HG03045 (cell line): ENCODE measurements around the gene TNKS2.
"Not testable (repeated sequence)": the region's sequence is repeated elsewhere in the genome, so short reads cannot be mapped to it uniquely, and the experiment has no call there.

Experiments used
- ATAC-seq: cut with Tn5 transposase; IDR thresholded peaks from one replicate; pipeline ENCODE4 v1.9.1; 2021; ENCODE audit warnings: mild to moderate bottlenecking, moderate library complexity; ENCODE audit not compliant: unreplicated experiment

Gene TNKS2

DNA sequence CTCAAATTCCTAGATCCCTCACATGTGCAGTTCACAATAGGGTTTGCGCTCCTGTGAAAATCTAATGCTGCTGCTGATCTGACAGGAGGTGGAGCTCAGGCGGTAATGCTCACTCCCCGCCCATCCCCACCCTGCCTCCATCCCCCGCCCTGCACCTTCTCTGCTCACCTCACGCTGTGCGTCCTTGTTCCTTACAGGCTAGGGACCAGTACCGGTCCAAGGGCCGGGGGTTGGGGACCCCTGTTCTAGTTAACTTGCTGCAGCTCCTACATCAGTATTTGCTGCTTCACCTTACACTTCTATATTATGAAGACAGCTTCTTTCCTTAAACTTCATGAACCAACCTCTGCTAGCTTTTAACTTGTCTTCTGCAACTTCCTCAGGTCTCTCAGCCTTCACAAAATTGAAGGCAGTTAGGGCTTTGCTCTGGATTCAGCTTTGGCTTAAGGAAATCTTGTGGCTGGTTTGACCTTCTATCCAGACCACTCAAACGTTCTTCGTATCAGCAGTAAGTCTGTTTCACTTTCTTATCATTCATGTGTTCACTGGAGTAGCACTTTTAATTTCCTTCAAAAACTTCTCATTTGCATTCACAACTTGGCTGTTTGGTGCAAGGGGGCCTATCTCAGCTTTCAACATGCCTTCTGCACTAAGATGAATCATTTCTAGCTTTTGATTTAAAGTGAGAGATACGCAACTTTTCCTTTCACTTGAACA, 1.7 kb upstream of the TNKS2 start:
- ATAC-seq = peak; percentile 28

DNA sequence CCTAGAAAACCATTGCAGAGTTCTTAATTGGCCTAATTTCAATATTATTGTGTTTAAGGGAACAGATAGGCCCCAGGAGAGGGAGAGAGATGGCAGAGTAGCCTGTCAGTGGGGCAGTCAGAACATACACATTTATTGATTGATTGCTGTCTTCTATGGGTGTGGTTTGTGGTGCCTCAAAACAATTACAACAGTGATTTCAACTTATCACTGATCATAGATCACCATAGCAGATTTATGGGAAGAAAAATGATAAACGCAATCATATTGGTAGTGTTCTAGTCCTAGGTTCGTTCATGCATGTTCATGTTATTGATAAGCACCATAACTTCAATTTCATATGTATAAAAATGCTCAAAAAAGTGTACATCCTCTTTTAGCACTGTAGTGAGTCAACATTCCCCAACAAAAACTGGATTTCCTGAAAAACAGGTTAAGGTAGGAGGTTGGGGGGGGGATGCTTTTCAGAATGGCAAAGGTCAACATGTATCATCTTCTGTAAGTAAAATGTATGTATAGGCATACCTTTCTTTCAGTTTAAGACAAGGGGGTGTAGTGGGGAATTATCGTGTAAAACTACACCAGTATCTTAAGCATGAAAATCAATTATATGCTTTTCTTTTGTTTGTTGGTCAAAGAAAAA, 1.1 kb upstream of the TNKS2 start:
- ATAC-seq = no peak

DNA sequence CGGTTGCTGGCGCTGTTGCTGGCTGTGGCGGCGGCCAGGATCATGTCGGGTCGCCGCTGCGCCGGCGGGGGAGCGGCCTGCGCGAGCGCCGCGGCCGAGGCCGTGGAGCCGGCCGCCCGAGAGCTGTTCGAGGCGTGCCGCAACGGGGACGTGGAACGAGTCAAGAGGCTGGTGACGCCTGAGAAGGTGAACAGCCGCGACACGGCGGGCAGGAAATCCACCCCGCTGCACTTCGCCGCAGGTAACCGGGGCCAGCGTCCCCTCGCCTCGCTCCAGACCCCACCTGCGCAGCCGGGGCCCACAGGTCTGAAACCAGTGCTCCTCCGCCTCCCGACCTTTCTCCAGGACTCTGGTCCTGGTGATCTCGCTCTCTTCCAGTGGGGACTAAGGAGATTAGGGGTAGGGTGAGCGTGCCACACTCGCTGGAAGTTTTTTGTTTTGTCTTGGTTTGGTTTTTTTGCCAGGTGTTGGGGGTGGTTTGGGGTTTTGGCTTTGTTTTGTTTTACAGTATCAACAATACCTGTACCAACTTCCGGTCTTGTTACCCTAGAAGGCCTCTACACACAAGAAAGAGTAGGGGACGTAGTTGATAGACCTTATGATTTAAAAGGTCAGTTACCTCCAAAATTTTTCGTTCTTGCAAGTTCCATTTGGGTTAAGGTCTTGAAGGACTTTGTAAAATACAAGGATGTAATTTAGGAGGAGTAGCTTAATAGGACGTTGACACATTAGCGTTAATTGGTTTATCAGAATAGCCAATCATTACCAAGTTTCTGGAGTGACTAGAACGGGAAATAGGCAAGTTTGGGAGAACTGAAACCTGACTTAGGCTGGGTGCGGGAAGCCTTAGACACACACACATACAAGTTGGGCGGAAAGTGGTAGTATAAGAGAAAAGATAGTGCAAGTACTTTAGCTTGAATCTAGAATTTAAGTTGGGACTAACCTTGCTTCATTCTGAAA, 704 bp downstream of the TNKS2 start:
- peak; percentile 18 for ATAC-seq

- no peak for ATAC-seq
These were observed 1.4 kb downstream of the TNKS2 start for GRCh38 chr10:91799612-91799975.

DNA sequence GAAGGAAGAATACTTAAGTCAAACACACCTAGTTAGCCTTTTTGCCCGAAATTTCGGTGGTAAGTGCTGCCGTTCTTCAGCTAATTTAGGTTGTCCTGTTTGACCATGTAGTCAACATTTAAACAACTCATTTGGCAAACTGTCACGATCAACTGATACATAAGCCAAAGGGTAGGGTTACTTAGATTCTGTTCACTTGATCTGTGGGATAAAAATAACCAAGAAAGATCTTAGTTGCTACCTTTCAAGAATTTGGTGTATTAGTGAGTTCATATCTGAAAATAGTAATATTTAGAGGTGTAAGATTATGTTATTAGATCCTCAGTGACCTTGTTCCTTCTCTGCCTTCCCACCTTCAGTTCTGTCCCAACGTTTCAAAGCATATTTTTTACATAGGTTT, 2.0 kb downstream of the TNKS2 start:
- no peak for ATAC-seq

- no peak for ATAC-seq
These were observed 2.5 kb downstream of the TNKS2 start for GRCh38 chr10:91800756-91801155.

- ATAC-seq = no peak
These were observed 5.3 kb downstream of the TNKS2 start for GRCh38 chr10:91803386-91804125.

DNA sequence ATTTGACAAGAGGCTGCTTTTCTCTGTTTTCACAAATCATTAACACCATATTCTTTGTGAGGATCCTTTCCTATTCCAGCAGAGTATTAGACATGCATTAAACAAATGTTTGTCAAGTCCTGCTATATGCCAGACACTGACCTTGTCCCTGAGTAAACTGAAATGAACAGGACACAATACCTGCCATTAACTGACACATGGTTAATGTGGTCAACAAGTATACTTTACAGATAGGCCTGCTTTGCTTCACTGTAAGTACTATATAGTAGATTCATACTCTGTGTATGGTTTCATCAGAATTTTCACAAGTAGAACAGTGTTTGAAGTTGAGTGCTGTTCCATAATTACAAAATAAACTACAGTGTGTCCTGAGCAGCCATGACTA, 5.9 kb downstream of the TNKS2 start:
- no peak for ATAC-seq

DNA sequence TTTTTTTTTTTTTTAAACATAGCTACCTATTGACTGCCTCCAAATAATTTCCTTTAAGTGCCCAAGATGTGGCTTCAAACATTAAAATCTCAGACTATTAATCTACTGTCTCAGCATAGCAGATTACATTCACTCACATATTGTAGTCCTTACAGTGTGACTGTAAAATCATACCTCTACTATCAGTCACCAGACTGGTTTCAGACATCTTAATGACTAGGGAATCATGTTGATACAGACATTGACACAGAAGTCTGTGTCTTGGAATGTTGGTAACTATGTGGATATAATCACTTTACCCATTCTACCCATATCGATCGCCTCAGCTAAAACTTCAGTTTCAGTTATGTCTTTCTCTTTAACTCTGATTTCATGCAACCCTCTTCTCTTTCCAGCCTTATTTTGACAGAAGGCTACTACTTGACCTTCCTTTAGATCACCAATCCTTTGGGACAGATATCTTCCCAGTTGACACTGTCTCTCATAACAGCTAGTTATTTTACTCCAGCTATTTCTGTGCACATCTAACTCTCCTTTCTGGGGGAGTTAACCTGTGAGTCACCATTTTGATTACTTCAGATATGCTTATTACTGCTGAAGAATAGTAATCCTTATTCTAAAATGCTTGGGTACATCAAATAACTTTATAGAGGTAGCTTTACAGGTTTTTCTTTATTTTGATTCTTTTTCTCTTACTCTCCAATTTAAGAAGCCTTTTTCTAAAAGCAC, 7.0 kb downstream of the TNKS2 start:
- ATAC-seq = no peak

DNA sequence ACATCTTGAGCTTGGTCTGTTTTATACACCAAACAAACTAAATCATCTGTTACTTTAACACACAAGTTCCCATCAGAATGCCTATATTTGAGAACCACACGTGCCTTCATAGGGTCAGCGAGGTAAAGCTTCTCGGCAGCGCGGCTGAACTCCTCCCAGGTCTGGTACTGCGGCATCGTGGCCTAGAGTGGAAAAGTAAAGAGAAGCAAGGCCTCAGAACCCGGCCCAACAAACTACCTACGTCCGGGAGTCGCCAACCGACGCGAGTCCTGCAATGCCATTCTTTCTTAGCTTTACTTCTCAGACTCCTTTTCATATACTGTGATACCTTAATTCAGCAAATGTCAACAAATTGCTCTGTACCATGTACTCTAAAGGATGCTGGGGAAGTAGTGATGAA, 9.0 kb downstream of the TNKS2 start:
- ATAC-seq = not testable (repeated sequence)

DNA sequence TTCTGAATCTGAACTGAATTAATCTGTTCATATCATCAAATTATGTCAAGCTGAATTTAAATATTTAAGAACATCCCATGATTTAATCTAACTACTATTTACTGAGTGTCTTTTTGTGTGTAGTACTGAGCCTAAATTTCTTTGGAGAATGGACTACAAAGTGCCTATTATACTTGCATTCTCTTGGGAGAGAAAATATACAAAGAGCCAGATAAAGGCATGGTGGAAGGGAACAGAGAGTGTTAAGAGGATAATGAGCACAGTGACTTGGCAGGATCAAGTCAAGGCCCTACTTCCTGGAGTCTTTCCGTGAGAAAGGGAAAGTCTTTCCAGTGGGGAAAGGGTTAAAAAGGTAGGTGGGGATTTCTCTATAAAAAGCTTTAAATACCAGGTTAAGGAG, 15.0 kb downstream of the TNKS2 start:
- no peak for ATAC-seq

DNA sequence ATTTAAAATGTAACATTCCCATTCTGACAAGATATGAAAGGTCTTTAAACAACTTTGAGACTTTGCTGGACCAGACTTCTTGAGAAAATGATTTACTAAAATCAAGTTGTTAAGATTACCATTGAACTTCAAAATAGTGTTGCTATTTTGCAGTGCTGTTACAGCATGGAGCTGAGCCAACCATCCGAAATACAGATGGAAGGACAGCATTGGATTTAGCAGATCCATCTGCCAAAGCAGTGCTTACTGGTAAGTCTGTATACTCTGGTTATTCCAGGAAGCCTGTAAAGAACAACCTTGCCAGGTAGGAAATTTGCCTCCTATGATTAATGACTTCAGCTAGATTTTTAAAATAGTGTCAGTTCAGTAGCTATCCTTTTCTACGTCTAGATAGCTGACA, 18.8 kb downstream of the TNKS2 start:
- ATAC-seq = no peak

DNA sequence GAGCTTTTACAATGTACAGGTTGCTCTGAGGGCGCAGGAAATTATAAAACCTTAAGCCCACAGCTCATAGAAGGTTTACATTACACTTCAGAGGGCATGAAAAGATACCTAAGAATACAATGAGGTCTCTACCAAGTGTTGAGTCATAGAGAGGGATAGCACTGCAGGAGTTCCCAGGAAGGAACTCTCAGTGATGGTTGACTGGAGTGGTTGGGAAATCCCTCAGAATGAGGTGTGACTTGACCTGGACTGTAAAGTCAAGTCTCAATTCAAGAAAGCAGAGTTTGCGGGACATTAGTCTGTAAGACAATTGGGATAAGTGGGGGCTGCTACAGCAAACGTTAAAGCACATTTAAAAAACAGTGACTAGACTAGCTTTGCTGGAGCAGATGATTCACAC, 21.9 kb downstream of the TNKS2 start:
- no peak for ATAC-seq

DNA sequence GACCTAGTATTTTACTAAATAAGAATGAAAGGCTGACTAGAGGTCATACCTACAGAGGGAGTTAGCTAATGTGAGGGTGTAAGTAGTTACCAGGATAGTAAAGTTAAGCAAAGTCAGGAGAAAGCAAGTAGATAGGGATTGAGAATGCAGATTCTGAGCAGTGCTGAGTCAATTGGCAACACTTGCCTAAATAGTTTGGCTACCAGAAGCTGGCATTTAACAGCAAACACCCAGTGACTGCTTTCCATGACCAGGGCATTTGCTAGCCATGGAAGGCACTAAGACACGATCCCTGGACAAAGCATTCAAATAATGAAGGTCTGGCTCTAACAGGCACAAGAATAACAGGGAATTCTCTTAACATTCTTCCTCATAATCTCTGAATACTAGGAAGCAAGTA, 25.9 kb downstream of the TNKS2 start:
- no peak for ATAC-seq

DNA sequence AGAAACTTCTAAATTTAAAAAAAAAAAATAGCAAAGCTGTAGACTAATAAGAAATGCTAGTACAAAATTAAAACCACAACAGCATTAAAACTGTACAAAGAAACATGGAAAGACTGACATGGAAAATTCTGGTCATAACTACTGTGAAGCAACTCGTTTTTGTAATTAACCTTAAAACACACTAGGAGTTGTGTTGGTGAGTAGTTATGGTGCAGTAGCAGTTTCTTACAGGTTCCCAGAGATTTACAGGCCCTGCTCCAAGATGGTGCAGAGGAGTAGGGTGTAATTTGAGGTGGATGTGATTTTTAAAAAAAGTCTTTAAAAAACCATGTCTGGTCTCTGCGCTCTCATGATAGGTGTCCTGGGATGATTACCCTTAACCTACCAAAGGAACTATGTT, 31.0 kb downstream of the TNKS2 start:
- ATAC-seq = no peak

- ATAC-seq = no peak
These were observed 40.0 kb downstream of the TNKS2 start for GRCh38 chr10:91838199-91838598.

DNA sequence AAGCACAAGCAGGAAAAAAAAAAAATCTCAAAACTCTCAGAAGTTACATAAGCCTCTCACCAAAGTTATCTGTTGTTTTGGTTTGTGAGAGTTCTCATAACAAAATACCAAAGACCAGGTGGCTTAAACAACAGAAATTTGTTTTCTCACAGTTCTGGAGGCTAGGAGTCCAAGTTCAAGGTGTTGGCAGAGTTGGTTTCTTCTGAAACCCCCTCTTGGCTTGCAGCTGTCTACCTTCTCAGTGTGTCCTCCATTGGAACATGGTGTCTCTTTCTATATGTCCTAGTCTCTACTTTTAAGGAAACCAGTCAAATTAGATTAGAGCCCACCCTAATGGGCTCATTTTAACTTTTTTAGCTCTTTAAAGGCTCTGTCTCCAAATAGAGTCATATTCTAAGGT, 44.9 kb downstream of the TNKS2 start:
- ATAC-seq = no peak

GRCh38 chr10:91856637-91857036, 58.4 kb downstream of the TNKS2 start:
- ATAC-seq = no peak

DNA sequence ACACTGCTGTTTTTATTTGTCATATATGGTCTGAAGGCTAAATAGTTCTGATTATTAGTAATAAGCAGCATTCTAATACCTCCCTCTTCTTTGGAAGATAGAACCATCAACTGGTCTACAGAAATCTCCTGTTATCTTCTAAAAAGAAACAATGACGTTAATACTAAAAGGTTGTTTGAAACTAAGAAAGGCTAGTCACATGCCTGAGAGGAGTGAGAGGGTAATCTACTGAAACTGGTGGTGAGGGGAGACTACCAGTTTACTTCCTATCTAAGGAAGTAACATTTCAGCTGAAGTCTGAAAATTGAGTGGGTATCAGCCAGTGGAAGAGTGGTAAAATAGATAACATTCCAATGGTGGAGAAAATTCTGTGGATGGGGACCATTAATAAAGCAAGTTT, 62.7 kb downstream of the TNKS2 start:
- ATAC-seq = no peak

- ATAC-seq = no peak
These were observed 65.9 kb downstream of the TNKS2 start for GRCh38 chr10:91864099-91864498.
